T-helper 9 cell (primary cell): ENCODE measurements around the gene CCL22.
"Not testable (repeated sequence)": the region's sequence is repeated elsewhere in the genome, so short reads cannot be mapped to it uniquely, and the experiment has no call there.

ENCODE experiments used
- DNase-seq: peaks from one replicate; pipeline ENCODE4 v3.0.0-alpha.2; 2020

The CCL22 gene

DNA sequence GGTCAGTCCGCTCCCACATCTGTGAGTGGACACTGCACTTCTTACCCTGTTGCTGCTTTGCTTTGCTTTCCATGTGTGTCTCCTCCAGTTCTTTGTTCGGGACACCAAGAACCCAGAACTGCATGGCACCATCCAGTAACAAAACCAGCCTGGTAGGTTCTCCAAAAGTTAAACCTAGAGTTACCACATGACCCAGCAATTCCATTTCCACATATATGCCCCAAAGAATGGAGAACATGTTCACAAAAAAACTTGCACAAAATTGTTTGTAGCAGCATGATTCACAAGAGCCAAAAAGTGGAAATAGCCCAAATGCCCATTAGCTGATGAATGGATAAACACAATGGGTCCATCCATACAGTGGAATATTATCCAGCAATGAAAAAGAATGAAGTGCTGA is 10.3 kb upstream of the CCL22 start:
- DNase-seq = no peak

DNA sequence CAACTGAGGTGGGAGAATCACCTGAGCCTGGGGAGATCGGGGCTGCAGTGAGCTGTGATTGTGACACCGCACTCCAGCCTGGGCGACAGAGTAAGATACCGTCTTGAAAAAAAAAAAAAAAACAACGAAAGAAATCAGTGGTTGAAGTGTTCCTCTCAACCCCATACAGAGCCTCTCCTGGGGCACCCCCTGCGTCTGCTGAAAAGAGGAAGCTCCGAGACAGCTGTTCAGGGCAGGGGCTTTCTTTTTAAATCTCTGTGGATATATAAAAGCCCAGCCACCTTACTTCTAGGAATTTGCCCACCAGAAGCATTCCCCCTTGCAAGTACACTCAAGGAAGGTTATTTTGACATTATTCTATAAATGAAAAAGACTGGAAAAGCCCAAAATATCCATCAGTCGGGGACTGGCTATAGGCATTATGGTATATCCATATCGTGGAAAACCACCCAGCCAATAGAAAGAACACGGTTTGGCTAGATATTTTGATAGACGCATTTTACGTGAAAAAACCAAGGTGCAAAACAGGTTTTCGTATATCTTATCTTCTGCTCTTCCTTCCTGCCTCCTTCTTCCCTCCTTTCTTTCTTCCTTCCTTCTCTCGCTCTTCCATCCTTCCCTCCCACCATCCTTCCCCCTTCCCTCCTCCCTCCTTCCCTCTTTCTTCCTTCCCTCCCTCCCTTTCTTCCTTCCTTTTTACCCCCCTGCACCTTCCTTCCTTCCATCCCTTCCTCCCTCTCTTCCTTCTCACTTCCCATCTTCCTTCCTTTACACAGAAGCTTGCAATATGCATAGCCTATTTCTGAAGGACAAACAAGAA is 9.2 kb upstream of the CCL22 start:
- DNase-seq = no peak

DNA sequence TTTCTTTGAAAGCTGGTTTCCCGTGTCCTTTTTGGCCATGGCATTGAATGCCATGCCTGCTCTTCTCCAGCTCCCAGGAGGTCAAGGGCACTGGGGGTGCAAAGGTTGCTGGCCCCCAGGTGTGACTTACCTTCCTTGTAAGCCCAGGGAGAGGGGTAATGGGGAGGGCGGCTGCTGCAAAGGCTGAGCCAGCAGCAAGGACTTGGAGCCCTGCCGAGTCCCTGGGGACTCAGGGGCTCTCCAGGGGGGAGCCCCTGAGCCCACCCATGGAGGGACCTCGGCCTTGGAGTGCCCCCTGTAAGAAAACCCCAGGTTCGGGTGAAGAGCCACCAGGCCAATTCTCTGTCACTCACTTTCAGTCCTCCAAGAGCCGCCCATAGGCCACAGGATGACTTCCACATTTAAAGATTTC is 5.9 kb upstream of the CCL22 start:
- no peak for DNase-seq

DNA sequence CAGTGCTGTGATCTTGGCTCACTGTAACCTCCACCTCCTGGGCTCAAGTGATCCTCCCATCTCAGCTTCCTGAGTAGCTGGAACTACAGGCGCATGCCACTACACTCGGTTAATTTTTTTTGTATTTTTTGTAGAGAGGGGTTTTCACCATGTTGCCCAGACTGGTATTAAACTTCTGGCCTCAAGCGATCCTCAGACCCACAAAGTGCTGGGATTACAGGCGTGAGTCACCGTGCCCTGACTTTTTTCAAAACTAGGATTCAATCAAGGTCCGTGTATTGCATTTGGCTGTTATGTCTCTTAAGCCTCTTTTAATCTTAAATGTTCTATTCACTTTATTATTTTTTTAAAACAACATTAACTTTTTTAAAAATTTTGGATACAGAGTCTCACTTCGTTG is 4.3 kb upstream of the CCL22 start:
- DNase-seq = no peak

DNA sequence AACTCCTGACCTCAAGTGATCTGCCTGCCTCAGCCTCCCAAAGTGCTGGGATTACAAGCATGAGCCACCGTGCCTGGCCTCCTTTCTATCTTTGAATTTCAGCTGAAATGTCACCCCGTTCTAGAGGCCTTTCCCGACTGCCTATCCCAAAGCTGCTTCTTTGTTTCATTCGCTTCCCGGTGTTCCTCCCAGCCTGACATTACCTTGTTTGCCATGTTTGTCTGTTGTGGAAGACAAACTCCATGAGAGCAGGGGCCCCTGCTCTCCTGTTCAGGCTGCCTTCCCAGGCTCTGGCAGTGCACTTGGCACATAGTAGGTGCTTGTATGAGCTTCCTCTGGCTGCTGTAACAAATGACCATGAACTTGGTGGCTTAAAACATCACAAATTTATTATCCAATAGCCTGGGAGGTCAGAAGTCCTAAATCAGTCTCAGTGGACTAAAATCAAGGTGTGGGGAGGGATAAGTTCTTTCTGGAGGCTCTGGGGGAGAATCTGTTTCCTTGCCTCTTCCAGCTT is 2.6 kb upstream of the CCL22 start:
- DNase-seq = no peak

DNA sequence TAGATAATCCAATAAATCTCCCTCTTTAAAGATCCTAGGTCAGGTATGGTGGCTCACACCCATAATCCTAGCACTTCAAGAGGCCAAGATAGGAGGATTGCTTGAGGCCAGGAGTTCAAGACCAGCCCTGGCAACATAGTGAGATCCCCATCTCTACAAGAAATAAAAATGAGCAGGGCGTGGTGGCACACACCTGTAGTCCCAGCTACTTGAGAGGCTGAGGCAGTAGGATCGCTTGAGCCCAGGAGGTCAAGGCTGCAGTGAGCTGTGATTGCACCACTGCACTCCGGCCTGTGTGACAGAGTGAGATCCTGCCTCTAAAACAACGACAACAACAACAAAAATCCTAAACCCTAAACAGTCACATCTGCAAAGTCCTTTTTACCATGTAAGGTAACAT is 2.0 kb upstream of the CCL22 start:
- no peak for DNase-seq

DNA sequence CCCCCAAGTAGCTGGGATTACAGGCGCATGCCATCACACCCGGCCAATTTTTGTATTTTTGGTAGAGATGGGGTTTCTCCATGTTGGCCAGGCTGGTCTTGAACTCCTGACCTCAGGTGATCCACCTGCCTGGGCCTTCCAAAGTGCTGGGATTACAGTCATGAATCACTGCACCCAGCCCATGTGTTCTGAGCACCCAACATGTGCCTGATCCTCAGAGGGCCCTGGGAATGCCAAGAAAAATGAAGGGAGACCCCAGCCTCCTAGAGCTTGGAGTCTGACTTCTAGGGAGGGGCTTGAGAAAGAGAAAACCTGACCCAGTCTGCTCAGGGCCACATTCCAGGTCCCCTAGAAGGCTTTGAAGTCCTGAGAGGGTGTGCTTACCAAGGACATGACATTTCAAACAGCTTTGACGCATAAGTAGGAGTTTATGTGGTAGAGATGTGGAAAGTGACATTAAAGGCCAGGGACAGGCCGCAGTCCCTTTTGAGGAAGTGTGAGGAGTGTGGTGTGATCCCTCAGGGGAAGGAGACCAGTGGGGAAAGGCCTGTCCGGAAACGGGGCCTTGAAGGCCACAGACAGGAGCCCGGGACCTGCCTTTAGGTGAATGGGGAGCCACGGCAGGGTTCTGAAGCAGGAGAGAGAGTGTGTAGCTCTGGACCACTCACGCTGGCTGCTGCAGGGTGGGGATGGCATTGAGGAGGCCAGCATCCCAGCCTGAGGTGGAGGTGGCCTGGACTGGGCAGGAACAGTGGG is 1.1 kb upstream of the CCL22 start:
- no peak for DNase-seq

DNA sequence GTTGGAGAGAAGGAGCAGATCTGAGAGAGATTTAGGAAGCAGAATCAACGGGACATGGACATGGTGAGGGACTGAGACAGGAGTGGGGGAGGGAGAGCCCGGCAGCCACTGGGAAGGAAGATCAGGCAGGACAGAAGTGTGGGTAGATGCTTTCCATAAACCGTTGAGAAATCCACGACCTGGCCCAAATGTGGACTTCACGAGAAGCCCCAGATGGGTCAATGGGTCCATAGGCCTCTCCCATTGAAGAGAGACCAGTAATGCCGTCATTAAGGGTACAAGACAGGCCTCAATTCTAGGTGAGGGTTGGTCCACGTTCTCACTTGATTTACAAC is 530 bp upstream of the CCL22 start:
- DNase-seq = no peak

DNA sequence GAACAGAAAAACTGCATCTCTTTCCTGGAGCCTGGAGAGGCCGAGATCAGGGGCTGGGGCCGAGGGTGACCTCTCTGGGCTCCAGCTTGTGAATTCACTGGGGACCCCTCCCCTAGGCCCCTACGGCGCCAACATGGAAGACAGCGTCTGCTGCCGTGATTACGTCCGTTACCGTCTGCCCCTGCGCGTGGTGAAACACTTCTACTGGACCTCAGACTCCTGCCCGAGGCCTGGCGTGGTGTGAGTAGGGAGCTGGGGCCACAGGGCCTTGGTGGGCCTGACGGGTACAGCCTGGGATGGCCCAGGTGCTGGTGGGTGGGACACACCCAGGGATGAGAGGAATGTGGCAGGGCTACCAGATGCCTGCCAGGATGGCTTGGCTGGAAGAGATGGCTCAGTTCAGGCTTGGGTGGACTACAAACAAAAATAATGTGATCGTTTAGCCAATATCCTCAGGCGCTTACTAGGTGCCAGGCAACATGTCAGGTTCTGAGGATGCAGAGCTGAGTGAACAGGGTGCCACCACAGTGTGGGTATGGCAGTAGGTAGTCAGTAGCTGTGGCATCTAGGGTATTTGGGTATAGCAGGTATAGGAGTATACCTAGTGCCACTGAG is 1.8 kb downstream of the CCL22 start:
- no peak for DNase-seq

DNA sequence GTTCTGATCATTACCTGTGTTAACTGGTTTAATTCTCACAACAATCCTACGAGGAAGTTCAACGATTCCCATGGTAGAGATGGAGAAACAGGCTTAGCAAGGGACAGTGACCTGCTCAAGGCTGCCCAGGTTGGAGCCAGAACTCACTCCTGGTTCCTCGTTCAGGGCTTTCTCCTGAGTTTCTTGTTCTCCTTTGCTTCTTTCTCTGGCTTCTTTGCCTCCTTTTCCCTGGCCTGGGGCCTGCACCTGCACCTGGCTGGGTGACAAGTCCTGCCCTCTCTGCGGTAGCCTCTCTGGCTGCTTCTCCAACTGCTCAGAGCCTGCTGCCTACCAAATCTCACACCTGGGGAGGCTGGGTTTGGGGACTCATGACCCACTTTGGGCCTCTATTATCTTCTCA is 2.8 kb downstream of the CCL22 start:
- DNase-seq = no peak

DNA sequence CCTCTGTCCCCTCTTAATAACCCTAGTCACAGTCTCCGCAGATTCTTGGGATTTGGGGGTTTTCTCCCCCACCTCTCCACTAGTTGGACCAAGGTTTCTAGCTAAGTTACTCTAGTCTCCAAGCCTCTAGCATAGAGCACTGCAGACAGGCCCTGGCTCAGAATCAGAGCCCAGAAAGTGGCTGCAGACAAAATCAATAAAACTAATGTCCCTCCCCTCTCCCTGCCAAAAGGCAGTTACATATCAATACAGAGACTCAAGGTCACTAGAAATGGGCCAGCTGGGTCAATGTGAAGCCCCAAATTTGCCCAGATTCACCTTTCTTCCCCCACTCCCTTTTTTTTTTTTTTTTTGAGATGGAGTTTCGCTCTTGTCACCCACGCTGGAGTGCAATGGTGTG is 5.6 kb downstream of the CCL22 start:
- no peak for DNase-seq

DNA sequence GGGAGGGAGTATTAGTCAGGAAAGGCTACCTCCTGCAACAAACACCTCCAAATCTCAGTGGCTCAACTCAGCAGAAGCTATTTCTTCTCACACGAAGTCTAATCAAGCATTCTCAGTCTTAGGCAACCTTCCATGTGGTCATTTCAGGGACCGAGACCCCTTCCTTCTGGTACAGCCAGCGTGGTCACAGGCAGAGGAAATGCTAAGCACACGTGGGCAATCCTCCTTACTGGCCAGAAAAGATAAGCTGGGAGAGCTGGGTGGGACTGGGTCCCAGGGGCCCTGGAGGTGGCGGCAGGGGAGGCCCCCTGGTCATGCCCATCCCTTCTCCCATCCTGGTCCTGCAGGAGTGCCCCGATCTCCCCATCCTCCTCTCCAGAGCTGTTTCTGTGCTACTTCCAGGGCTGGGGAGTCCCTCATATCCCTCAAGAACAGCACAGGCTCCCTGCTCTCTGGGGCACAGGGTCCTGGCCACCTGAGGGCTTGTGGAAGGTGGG is 8.0 kb downstream of the CCL22 start:
- no peak for DNase-seq

DNA sequence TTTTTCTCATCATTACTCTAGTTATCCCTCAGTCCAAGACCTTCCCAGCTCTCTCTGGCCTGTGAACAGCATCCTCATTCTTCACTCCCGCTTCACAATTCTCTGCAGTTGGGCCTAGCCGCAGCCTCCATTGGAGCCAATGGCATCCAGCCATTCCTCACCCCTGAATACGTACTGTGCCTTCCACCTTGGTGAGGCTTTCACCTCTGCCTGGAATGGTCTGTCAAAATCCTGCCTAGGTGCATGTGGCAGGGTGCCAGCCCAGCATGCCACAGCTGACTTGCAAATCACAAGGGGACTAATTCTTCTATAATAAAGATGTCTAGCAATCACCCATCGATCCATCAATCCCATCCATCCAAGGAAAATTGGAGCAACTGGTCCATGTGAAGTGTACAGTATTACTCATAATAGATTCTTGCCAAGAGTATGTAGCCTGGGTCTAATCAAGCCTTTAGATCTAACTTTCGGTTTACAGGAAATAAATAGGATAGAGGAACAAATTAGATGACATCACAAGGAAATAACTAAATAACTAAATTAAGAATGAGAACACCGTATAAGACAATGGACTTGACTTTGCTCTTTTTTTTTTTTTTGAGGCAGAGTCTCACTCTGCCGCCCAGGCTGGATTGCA is 8.7 kb downstream of the CCL22 start:
- no peak for DNase-seq

DNA sequence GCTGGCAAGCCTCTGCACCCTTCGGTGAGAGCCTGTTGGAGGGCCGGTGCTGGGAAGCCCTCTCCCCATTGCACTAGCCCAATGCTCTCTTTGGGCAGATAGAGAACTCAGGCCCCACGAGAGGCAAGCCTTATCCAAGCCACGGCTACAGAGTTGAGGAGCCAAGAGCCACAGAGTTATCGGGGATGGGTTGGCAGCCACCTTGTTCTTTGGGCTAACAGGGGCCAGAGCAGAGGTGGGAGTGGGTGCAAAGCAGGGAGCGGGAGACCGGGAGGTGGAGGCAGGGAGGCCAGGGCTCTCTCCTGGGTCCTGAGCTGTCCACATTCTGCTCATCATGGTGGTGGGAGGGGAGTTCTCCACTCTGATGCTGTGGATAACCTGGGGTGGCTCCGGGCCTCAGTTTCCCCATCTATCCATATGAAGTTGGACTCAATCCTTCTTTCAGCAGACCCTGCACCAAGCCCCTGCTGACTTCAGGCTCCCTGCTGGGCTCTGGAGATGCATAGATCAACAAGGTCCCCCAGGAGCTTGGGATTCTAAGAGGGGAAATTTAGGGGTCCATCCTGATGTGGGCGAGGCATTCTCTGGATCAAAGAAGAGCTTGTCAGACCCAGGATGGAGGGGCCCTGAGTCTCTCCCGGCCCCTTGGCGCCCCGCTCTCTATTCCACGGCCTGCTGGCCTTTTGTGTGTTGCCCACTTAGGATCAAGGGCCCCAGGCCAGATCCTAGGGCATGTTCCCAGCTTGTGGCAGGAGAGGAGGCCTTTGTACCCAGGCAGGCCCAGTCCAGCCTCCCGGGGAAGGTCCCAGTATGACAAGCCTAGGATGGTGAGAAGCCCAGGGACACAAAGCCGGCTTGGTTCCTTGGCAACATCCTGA is 13.2 kb downstream of the CCL22 start:
- no peak for DNase-seq

DNA sequence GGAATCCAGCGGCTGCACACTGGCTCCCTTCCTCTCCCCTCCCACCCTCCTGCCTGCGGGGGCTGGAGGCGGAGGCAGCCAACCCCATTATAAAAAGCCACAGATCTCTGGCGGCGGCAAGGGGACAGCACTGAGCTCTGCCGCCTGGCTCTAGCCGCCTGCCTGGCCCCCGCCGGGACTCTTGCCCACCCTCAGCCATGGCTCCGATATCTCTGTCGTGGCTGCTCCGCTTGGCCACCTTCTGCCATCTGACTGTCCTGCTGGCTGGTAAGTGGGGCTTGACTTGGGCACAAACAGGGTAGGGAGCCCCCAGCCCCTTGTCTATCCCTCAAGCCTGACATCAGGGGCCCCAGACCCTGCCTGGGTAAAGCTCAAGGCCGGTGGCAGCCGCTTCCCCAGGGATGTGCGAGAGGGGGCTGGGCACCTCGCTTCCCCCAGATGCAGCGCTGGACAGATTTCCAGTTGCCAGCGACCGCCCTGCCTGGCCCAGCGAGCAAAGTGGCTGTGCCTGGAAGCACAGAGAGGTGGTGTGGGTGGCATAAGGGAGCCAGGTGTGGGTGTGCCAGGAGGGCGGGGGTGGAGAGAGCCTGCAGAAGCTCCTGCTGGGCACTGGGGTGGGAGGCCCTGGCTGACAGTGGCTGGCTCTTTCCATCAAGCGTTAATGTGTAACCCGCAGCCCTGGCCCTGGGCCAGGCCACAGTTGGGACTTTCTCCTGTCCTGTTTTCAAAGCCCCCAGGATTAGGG is 14.0 kb downstream of the CCL22 start, which contains the start of gene CX3CL1:
Gene CX3CL1 (plus strand): TSS at position 119 of the 745 bp plus-strand sequence. CDS start 79 bp downstream, at position 198.
- DNase-seq = no peak

DNA sequence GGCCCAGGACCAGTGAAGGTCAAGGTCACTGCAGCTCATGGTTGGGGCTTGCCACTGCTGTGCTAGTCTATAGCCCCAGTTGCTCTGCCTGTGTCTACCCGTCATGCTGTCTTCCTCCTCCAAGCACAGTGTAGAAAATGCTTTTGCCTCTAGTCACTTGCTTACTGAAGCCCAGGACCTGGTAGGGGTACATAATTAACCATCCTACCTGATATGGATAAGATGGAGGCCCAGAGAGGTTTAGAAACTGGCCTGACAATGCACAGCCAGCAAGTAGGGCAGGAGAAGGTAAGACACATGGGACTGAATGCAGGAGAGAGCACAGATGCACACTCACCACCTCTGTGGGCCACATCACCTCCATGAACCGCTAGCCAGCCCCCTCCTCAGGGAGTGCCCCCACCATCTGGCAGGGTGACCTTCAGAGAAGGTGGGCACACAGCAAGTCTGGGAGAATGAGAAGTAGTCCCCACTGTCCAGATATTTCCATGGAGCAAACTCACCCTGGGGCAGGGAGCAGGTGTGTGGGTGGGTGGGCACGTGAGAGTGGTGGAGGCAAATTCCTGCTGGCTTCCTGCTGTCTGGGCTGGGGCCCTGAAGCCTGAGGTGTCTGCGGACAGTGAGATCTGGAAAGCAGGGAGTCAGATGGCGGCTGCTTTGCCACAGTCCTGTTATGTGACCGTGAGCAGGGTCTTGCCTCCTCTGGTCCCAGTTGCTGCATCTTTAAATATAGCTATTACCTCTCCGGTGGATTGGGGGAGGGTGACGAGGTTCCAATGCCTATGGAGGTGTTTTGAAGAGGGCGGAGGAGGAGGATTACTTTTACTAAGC is 14.7 kb downstream of the CCL22 start:
- no peak for DNase-seq

DNA sequence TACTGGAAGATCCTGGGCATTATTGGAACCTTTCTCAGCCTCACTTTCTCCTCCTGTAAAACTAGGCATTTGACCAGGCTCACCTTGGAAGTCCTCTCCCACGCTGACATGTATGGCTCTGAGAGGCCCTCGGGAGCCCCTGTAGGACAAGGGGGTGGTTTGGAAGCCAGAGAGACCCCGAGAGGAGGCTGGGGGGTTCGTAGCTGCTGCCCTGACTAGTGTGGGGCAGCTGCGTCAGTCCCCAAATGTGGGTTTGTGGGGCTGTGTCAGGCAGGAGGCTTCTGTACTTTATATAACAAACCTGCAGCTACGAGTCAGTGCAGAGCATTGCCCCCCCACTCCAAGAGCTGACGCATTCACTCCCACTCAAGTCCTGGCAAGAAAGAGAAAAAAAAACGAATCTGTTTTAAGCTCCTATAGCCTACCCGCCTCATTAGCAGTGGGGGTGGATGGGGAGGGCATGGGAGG is 15.5 kb downstream of the CCL22 start:
- DNase-seq = no peak

DNA sequence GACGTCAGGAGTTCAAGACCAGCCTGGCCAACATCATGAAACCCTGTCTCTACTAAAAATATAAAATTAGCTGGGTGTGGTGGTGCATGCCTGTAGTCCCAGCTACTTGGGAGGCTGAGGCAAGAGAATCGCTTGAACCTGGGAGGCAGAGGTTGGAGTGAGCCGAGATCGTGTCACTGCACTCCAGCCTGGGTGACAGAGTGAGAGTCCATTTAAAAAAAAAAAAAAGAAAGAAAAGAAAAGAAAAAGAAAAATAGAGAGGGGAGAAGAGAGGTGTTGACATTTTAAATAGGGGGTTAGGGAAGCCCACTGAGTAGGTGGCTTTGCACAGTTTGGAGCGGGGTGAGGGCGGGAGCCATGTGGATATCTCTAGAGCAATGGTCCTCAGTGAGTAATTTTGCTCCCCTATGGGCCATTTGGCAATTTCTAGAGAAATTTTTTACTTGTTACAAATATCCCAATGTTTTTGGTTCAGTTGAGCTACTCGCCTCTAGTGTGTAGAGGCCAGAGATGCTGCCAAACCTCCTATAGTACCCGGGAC is 16.4 kb downstream of the CCL22 start:
- DNase-seq = not testable (repeated sequence)

DNA sequence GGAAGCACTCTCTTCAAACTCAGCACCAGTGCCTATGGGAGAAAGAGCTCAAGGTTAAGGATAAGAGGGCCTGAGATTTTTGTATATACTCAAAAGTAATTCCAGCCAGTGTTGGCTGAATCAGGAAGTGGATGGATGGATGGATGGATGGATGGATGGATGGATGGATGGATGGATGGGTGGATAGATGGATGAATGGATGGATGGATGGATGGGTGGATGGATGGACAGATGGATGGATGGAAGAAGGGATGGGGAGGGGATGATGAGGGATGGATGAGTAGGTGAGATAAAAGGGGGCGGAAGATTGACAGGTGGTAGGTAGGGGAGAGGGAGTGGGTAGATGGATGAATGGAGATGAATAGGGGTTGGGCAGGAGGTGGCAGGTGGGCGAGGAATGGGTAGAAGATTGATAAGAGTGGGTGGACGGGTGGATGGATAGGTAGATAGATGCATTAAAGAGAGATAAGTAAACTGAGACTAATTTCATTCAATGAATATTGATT is 17.8 kb downstream of the CCL22 start:
- no peak for DNase-seq
